ENCODE measurements around the gene LMBRD1. TPM values are rescaled to one million over a fixed set of nuclear protein-coding genes. Genes with fewer than 3 reads are reported as not detected.

Gene LMBRD1
- total RNA-seq, 2 donors from 2014 or later = 30.1 to 34.8 TPM

DNA sequence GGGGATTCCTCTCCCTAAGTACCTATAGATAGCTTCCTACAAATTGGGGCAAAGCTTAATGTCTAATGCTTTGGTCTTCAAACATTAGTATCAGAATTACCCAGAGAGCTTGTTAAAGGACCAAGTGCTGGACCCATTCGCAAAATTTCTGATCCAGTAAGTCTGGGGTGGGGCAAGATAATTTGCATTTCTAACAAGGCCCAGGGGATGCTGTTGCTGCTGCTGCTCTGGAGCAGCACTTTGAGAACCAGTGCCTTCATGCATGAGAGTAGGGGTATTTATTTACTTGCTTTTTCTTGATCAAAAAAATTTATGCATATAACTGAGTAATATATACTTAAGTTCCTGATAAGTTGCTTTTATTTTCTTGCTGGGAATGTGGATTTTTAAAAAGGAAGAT is 45.1 kb upstream of the LMBRD1 start:
- Mint-ChIP-seq H3K27ac (no peak overlapping the region), H3K4me1 (no peaks in the 10 kb centered on the region), H3K36me3 (ENCODE audit: low read depth) (no peaks in the 10 kb centered on the region), H3K9me3 (no peaks in the 10 kb centered on the region), H3K27me3 (ENCODE audit: insufficient read depth) (no peaks in the 10 kb centered on the region), H3K4me3 (no peak overlapping the region)
- no peaks in the 10 kb centered on the region for H3K9me3 ChIP-seq (ENCODE audit: control insufficient read depth, low read length)
- no peak overlapping the region for H3K4me3 ChIP-seq (ENCODE audit: low read length)
- TF ChIP-seq, protein P1, sequence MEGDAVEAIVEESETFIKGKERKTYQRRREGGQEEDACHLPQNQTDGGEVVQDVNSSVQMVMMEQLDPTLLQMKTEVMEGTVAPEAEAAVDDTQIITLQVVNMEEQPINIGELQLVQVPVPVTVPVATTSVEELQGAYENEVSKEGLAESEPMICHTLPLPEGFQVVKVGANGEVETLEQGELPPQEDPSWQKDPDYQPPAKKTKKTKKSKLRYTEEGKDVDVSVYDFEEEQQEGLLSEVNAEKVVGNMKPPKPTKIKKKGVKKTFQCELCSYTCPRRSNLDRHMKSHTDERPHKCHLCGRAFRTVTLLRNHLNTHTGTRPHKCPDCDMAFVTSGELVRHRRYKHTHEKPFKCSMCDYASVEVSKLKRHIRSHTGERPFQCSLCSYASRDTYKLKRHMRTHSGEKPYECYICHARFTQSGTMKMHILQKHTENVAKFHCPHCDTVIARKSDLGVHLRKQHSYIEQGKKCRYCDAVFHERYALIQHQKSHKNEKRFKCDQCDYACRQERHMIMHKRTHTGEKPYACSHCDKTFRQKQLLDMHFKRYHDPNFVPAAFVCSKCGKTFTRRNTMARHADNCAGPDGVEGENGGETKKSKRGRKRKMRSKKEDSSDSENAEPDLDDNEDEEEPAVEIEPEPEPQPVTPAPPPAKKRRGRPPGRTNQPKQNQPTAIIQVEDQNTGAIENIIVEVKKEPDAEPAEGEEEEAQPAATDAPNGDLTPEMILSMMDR (conservative IDR thresholded peaks at IDR 0.05) = no peak
- 80 to 100% methylated on average over 1 of the region's 1 CpG for whole genome bisulfite sequencing, 2 experiments (ENCODE audit: insufficient coverage in 1 of 2, insufficient read length in 1 of 2)
- H3K27me3 ChIP-seq (ENCODE audit: control insufficient read depth, insufficient read depth, low read length, poor library complexity, severe bottlenecking) = no peaks in the 10 kb centered on the region
- DNase-seq = no peak
- no peak overlapping the region for H3K27ac ChIP-seq (ENCODE audit: low read depth, low read length)
- no peak overlapping the region for H3K9ac ChIP-seq (ENCODE audit: extremely low read depth, low read length, poor library complexity, severe bottlenecking)
- H3K36me3 ChIP-seq (ENCODE audit: control insufficient read depth, insufficient read depth, low read length) = no peaks in the 10 kb centered on the region
- no peaks in the 10 kb centered on the region for H3K4me1 ChIP-seq (ENCODE audit: control insufficient read depth, insufficient read depth, low read length)

DNA sequence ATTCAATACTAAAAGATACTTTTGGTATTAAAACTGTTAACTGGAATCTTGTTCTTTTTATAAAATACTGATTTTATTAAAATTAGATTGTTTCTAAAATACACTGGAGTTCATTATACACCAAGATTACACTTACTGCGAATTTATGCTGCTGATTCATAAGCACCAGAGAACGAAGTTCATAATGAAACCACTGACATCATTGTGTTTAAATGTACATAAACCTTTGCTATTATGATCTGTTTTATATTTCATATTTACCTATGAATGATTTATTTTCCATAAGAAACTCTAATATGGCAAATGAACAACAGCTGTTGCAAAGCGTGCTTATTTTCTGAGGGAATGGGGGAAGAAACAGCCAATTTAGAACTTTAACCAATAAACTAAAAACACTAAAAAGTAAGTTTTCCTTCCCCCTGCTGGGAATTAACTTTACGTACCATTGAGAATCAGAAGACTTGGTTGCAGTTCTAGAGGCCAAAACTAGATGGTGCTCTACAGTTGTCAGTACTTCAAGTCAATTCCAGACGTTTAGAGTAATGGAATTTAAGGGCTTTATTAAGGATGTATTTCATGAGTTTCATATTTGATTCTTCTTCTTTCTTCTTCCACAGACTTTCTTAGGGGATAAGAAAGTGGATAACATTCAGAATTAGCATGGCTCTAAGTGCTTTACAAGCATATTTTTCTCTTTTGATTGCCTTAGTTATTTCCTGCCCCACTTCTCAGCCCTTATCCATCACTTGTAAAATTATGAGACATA is 38.8 kb upstream of the LMBRD1 start:
- peak; percentile 54 for DNase-seq
- H3K9me3 Mint-ChIP-seq = no peaks in the 10 kb centered on the region
- H3K4me3 ChIP-seq (ENCODE audit: low read length) = no peak overlapping the region
- H3K27ac Mint-ChIP-seq = no peak overlapping the region
- H3K27me3 Mint-ChIP-seq (ENCODE audit: insufficient read depth) = no peaks in the 10 kb centered on the region
- H3K4me3 Mint-ChIP-seq = no peak overlapping the region
- H3K9me3 ChIP-seq (ENCODE audit: control insufficient read depth, low read length) = no peaks in the 10 kb centered on the region
- no peaks in the 10 kb centered on the region for H3K36me3 Mint-ChIP-seq (ENCODE audit: low read depth)
- H3K27me3 ChIP-seq (ENCODE audit: control insufficient read depth, insufficient read depth, low read length, poor library complexity, severe bottlenecking) = no peaks in the 10 kb centered on the region
- no peak overlapping the region for H3K9ac ChIP-seq (ENCODE audit: extremely low read depth, low read length, poor library complexity, severe bottlenecking)
- H3K4me1 ChIP-seq (ENCODE audit: control insufficient read depth, insufficient read depth, low read length) = no peaks in the 10 kb centered on the region
- TF ChIP-seq, protein P1 (conservative IDR thresholded peaks at IDR 0.05) = peak; percentile 87
- no peaks in the 10 kb centered on the region for H3K36me3 ChIP-seq (ENCODE audit: control insufficient read depth, insufficient read depth, low read length)
- H3K27ac ChIP-seq (ENCODE audit: low read depth, low read length) = no peak overlapping the region
- H3K4me1 Mint-ChIP-seq = peaks cover 6% of the 10 kb centered on the region
- WGBS, 2 experiments (ENCODE audit: insufficient coverage in 1 of 2, insufficient read length in 1 of 2) = 16% methylated on average over 5 of the region's 5 CpGs; no CpG with 5 or more reads in 1 of the 2 experiments

DNA sequence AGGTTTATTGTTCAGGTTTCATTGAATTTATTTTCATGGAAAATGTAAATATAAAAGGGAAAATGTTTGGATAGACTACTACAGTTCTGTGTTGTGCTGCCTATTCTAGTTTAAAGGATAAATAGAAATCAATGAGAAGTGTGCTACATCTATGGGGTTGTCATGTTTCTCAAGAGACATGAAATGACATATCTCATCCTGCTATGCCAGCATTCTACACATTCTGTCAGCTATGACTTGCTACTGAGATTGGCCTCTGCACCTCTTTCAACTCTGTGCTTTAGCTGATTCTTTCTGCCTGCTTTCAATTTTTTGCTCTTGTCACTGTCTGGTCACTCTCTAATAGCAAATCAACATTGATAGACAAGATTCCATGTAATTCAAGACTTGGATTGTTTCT is 35.7 kb upstream of the LMBRD1 start:
- H3K4me1 ChIP-seq (ENCODE audit: control insufficient read depth, insufficient read depth, low read length) = no peaks in the 10 kb centered on the region
- no peak overlapping the region for H3K27ac ChIP-seq (ENCODE audit: low read depth, low read length)
- no peaks in the 10 kb centered on the region for H3K9me3 Mint-ChIP-seq
- no peaks in the 10 kb centered on the region for H3K36me3 ChIP-seq (ENCODE audit: control insufficient read depth, insufficient read depth, low read length)
- DNase-seq = no peak
- TF ChIP-seq, protein P1 (conservative IDR thresholded peaks at IDR 0.05) = no peak
- no peaks in the 10 kb centered on the region for H3K9me3 ChIP-seq (ENCODE audit: control insufficient read depth, low read length)
- no peak overlapping the region for H3K4me3 ChIP-seq (ENCODE audit: low read length)
- no peak overlapping the region for H3K9ac ChIP-seq (ENCODE audit: extremely low read depth, low read length, poor library complexity, severe bottlenecking)
- no peak overlapping the region for H3K4me3 Mint-ChIP-seq
- no peaks in the 10 kb centered on the region for H3K27me3 Mint-ChIP-seq (ENCODE audit: insufficient read depth)
- H3K27ac Mint-ChIP-seq = no peak overlapping the region
- H3K27me3 ChIP-seq (ENCODE audit: control insufficient read depth, insufficient read depth, low read length, poor library complexity, severe bottlenecking) = no peaks in the 10 kb centered on the region
- peaks cover 16% of the 10 kb centered on the region for H3K4me1 Mint-ChIP-seq
- H3K36me3 Mint-ChIP-seq (ENCODE audit: low read depth) = no peaks in the 10 kb centered on the region
